Fibroblast of mammary gland (primary cell): Measurements from ENCODE around the gene SREBF1.

ENCODE experiments used
- DNase-seq: peaks from one replicate; pipeline ENCODE4 v3.0.0-alpha.2; 2010; ENCODE audit warnings: low read depth
- H3K4me3 ChIP-seq: 2 replicates; pipeline ENCODE4 v1.5.1; 2011; ENCODE audit warnings: low read depth, mild to moderate bottlenecking, low read length, moderate library complexity; ENCODE audit not compliant: control insufficient read depth
- TF ChIP-seq, protein P1 (sequence below): conservative IDR thresholded peaks from 2 replicates; pipeline ENCODE4 v1.5.1; 2011; ENCODE audit warnings: low read depth, low read length, inconsistent platforms; ENCODE audit not compliant: control insufficient read depth, insufficient read depth

The SREBF1 gene

DNA sequence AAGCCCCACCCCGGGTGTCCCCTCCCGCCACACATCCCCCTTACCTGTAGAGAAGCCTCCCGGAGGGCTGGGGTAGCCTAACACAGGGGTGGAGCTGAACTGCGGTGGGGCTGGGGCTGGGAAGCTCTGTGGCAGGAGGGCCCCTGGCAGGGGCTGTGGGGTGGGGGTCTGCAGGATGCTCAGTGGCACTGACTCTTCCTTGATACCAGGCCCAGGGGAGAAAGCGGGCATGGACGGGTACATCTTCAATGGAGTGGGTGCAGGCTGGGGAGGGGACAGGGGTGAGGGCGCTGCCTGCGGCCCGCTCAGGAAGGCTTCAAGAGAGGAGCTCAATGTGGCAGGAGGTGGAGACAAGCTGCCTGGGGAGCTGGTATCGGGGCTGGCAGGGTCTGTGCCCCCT lies 16.7 kb downstream of the SREBF1 start:
- no peak overlapping the region for H3K4me3 ChIP-seq
- no peak for DNase-seq
- TF ChIP-seq, protein P1, sequence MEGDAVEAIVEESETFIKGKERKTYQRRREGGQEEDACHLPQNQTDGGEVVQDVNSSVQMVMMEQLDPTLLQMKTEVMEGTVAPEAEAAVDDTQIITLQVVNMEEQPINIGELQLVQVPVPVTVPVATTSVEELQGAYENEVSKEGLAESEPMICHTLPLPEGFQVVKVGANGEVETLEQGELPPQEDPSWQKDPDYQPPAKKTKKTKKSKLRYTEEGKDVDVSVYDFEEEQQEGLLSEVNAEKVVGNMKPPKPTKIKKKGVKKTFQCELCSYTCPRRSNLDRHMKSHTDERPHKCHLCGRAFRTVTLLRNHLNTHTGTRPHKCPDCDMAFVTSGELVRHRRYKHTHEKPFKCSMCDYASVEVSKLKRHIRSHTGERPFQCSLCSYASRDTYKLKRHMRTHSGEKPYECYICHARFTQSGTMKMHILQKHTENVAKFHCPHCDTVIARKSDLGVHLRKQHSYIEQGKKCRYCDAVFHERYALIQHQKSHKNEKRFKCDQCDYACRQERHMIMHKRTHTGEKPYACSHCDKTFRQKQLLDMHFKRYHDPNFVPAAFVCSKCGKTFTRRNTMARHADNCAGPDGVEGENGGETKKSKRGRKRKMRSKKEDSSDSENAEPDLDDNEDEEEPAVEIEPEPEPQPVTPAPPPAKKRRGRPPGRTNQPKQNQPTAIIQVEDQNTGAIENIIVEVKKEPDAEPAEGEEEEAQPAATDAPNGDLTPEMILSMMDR = no peak

DNA sequence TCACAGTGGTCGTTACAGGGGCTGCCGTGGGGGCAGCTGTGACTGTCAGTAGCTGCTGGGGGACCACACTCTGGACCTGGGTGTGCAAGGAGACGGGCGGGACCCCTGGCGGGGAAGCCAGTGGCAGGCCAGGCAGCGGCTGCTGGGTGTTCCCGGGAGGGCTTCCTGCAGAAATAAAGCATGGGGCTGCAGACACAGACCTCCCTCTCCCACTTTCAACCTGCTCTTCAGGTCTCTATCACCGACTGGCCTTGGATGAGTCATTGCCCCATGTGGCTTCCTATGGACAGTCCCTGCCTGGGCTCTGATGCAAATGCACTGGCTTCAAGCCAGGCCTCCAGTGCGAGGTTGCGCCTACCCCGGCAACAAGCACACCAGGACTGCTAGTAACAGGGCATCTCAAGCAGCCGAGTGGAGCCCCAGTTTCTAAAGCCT lies 17.2 kb downstream of the SREBF1 start:
- TF ChIP-seq, protein P1 = no peak
- no peak overlapping the region for H3K4me3 ChIP-seq
- peak; percentile 93 for DNase-seq

DNA sequence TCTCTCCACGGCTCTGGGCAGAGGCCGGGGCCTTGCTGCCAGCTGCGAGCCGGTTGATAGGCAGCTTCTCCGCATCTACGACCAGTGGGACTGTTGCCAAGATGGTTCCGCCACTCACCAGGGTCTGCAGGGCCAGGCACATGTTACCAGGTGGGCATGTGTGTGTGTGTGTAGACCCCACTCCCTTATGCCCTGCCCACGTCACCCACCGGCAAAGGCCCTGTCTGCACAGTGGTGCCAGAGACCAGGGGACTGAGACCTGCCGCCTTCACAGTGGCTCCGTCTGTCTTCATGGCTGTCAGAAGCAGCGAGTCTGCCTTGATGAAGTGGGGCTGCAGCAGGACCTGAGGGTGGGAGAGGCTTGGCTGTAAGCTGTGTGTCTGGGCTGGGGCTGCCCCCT lies 17.7 kb downstream of the SREBF1 start:
- no peak overlapping the region for H3K4me3 ChIP-seq
- TF ChIP-seq, protein P1 = no peak
- DNase-seq = no peak

DNA sequence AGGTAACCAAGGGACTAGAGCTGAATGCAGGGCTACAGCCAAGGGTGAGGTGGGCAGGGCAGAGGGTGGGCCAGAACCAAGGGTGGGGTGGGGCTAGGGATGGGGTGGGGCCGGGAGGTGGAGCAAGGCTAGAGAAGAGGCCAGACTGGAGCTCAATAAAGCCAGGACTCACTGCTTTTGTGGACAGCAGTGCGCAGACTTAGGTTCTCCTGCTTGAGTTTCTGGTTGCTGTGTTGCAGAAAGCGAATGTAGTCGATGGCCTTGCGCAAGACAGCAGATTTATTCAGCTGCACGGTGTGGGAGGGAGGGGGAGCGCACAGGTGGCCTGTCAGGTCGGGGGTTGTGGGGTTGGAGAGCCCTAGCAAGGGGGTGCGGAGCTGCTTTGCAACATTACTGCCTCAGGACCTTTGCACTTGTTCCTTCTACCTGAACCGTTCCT lies 18.7 kb downstream of the SREBF1 start:
- TF ChIP-seq, protein P1 = no peak
- H3K4me3 ChIP-seq = no peak overlapping the region
- DNase-seq = peak; percentile 65

DNA sequence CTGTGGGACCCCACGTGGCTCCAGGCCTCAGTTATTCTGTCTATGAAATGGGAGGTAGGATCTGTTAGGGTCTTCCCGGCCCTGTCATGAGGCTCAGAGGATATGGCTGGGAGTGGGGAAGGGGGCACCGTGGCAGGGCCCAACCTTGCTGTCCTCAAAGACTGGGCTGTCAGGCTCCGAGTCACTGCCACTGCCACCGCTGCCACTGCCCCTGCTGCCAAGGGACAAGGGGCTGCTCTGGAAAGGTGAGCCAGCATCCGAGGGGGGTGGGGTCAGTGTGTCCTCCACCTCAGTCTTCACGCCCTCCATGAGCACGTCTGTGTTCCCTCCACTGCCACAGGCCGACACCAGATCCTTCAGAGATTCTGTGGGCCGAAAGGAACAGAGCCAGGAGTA lies 19.2 kb downstream of the SREBF1 start:
- DNase-seq = no peak
- no peak overlapping the region for H3K4me3 ChIP-seq
- TF ChIP-seq, protein P1 = no peak

DNA sequence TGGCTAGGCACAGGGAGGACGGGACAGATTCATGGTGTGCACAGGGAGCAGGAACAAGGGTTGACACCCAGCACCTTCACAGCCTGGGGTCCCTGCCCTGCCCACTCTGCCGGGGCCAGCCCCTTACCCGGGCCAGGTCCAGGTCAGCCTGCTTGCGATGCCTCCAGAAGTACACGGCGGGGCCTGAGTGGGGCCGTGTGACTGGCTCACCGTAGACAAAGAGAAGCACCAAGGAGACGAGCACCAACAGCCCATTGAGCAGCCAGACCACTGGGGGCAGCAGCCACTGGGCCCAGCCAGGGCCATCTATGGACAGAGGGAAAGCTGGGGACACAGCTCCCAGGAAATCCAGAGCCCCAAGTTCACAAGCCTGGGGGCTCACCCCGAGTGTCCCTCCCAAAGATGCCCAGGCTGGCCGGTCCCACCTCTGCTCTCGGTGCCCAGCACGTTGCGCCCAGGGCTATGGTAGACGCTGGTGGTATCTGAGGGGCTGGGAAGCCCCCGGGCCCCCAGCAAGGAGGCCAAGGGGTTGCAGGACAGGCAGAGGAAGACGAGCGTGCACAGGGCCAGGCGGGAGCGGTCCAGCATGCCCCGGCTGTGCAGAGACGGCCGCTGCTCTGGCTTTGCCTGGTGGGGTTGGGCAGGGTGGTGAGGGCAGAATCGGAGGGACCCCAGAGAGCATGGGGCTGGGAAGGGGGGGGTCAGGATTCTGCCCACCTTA lies 19.8 kb downstream of the SREBF1 start:
- no peak for DNase-seq
- TF ChIP-seq, protein P1 = no peak
- no peak overlapping the region for H3K4me3 ChIP-seq
